Mucosa of descending colon (tissue), 3 donors: ENCODE data around the gene TFCP2. TPM values are rescaled to one million over a fixed set of nuclear protein-coding genes. Genes with fewer than 3 reads are reported as not detected.
"Not testable (repeated sequence)": the region's sequence is repeated elsewhere in the genome, so short reads cannot be mapped to it uniquely, and the experiment has no call there.

Experiments used
- ATAC-seq: fragments of 200-7000 bp; cut with Tn5 transposase; one replicate; pipeline ENCODE4 v1.9.1; 2020; ENCODE audit warnings: mild to moderate bottlenecking, moderate library complexity
- DNase-seq, 3 donors: peaks; one replicate each; pipeline ENCODE4 v3.0.0-alpha.2; 2020
- H3K36me3 ChIP-seq: fragments of 200-600 bp; one replicate; pipeline ENCODE4 v1.8.0; 2021; ENCODE audit warnings: low read depth, mild to moderate bottlenecking
- H3K4me1 ChIP-seq: fragments of 200-600 bp; one replicate; pipeline ENCODE4 v1.8.0; 2021; ENCODE audit warnings: low read depth, mild to moderate bottlenecking
- H3K4me3 ChIP-seq: fragments of 200-600 bp; one replicate; pipeline ENCODE4 v1.8.0; 2021; ENCODE audit warnings: mild to moderate bottlenecking
- H3K9me3 ChIP-seq: fragments of 200-600 bp; one replicate; pipeline ENCODE4 v1.8.0; 2021; ENCODE audit warnings: mild to moderate bottlenecking
- intact Hi-C, 2 donors: fragments of 100-400 bp; cut with DNase I in 1 of 2; cut with micrococcal nuclease in 1 of 2; formaldehyde crosslinking; loops; one replicate each; pipeline versions ENCODE4 v1.11.0 to v1.11.1; 2022; cut with DNase I, micrococcal nuclease
- long read RNA-seq, 2 donors: library from polyadenylated mRNA; unstranded; transcript quantifications; one replicate each; pipeline ENCODE4 v2.0.0, GENCODE V29; 2019 to 2021
- total RNA-seq, 3 donors: library from RNA; stranded (reverse); fragmentation: NEBNext Ultra II Directional in 2 of 3; extraction: Animal tissue kit (Norgen Biotek cat#: 25700) in 2 of 3; gene quantifications; one replicate each; pipeline versions ENCODE4 v1.2.1 to v1.2.4, GENCODE V29; 2021 to 2023
- TF ChIP-seq, protein P1 (sequence below): fragments of 200-600 bp; IDR thresholded peaks from one replicate; pipeline ENCODE4 v1.8.0; 2022; ENCODE audit warnings: antibody characterized with exemption, mild to moderate bottlenecking
- donor health status: DM: no; HTN: no; CAD: no; lungs with moderate emphysema.
- donor health status: DM: no; HTN: no; CAD: no.
- donor health status: DM: no; HTN: yes; CAD: no.

The TFCP2 gene, protein sequence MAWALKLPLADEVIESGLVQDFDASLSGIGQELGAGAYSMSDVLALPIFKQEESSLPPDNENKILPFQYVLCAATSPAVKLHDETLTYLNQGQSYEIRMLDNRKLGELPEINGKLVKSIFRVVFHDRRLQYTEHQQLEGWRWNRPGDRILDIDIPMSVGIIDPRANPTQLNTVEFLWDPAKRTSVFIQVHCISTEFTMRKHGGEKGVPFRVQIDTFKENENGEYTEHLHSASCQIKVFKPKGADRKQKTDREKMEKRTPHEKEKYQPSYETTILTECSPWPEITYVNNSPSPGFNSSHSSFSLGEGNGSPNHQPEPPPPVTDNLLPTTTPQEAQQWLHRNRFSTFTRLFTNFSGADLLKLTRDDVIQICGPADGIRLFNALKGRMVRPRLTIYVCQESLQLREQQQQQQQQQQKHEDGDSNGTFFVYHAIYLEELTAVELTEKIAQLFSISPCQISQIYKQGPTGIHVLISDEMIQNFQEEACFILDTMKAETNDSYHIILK
- total RNA-seq: 10 to 100 TPM; 28.3 to 31.4 (median 28.4) TPM
- long read RNA-seq, donor 1, transcript TFCP2-201 (15 exons, 3,546 nt): major isoform, 7 of 13 reads
- long read RNA-seq, donor 1, partial matches to known transcripts: 2 of 13 reads
- long read RNA-seq, donor 1, other reads (novel, unspliced or antisense): 4 of 13 reads
- long read RNA-seq, donor 2, partial matches to known transcripts: 2 of 3 reads
- long read RNA-seq, donor 2, other reads (novel, unspliced or antisense): 1 of 3 reads

DNA sequence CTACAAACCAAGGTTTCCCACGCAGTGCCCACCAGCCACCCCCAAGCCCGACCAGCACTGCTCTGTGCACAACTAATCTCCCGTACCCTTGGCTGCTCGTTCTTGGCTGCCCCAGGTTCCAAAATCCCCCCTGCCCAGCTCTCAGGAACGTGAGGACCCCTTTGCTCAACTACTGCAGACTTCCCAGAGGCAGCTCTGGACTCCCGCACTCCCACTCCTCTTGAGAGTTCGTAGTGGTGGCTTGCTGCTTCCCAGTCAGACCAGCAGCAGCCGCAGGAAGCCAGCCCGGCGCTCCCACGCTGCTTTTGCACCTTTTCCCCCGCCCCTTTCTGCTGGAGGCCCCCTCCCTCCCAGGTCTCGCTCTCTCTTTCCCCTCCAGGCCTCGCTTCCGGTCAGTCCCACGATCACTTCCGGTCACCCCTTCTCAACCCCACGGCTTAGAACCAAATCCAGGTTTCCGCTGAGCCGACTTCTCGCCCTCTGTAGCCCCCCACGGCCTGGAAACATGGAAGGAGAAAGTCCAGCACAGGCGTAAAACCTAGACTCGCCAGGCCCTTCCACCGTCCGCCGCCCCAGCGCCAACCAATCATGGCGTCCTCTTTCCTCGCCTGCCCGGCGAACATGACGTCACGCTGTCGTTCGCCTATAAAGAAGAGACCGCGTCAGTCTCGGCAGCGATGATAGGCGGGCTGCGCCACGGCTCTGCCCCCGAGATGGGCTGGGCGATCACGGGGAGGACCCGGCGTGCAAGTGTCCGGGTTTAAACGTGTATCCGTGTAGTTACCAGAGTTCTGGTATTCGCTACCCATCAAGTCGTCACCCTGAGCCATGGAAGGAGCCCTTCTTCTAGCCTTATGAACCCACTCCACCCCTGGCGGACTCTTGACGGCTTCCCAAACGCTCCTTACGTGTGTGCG, at the start of gene TFCP2:
Gene TFCP2 (minus strand): TSS at position 621 of the 917 bp plus-strand sequence. CDS start 713 bp downstream, outside the sequence.
- H3K4me1 ChIP-seq: peaks cover 18% of the 10 kb centered on the region
- ATAC-seq: peak; percentile 98
- peak within 1 kb of the TSS; percentile 61 for H3K4me3 ChIP-seq
- intact Hi-C loops: no loop called here
- no peaks in the 10 kb centered on the region for H3K36me3 ChIP-seq
- H3K9me3 ChIP-seq: no peaks in the 10 kb centered on the region
- TF ChIP-seq, protein P1, sequence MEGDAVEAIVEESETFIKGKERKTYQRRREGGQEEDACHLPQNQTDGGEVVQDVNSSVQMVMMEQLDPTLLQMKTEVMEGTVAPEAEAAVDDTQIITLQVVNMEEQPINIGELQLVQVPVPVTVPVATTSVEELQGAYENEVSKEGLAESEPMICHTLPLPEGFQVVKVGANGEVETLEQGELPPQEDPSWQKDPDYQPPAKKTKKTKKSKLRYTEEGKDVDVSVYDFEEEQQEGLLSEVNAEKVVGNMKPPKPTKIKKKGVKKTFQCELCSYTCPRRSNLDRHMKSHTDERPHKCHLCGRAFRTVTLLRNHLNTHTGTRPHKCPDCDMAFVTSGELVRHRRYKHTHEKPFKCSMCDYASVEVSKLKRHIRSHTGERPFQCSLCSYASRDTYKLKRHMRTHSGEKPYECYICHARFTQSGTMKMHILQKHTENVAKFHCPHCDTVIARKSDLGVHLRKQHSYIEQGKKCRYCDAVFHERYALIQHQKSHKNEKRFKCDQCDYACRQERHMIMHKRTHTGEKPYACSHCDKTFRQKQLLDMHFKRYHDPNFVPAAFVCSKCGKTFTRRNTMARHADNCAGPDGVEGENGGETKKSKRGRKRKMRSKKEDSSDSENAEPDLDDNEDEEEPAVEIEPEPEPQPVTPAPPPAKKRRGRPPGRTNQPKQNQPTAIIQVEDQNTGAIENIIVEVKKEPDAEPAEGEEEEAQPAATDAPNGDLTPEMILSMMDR: no peak
- DNase-seq: peak; percentile 97 to 98 (median 97)

DNA sequence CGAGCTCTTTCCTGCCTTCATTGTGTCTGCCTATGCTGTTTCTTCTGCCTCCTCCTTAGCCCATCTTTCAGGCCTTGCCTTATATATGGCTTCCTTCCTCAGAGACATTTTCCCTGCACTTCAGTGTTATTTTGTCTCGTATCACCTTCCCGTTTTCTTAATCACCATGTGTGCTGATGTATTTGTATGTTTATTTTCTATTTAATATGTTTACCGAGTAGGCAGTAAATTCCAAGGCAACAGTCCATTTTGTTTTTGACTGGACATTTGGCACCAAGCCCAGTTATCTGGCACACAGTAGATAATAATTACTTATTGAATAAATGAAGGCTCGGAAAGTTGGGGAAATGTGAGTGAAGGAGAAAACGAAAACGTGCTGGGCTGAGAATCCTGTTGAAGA, 49.5 kb upstream of the TFCP2 start:
- ATAC-seq: no peak
- Histone ChIP-seq H3K9me3 (no peaks in the 10 kb centered on the region), H3K4me1 (peaks cover 12% of the 10 kb centered on the region), H3K4me3 (no peak overlapping the region), H3K36me3 (no peaks in the 10 kb centered on the region)
- TF ChIP-seq, protein P1: no peak
- intact Hi-C loops: no loop called here
- DNase-seq: no peak

DNA sequence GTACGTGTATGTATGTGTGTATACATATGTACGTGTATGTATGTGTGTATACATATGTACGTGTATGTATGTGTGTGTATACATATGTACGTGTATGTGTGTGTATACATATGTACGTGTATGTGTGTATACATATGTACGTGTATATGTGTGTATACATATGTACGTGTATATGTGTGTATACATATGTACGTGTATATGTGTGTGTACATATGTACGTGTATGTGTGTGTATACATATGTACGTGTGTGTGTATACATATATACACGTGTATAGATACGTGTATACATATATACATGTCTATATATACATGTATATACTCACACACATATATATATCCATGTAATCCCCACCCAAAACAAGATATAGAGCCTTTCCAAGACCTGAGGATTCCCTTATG, 46.9 kb upstream of the TFCP2 start:
- H3K36me3 ChIP-seq, intact Hi-C loops: not testable (repeated sequence)

DNA sequence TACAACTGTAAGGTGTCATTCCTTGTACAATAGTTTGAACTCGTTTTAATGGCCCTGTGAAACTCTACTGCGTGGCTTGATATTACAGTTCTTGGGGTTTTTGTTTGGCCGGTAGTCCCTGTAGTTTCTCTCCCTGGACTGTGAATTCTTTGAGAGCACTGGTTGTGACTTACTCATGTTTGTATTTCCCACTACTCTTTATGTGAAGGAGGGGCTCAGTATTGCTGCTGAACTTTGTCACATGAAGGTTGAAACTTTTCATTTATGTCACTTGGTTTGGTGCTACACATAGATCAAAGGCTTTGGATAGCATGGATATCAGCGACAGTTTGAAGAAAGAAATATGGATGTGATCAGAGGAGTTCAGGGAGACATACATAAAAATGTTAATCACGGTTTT, 46.4 kb upstream of the TFCP2 start:
- H3K36me3 ChIP-seq: no peaks in the 10 kb centered on the region
- ATAC-seq (no peak), DNase-seq (no peak)
- H3K4me3 ChIP-seq: no peak overlapping the region
- H3K9me3 ChIP-seq: no peaks in the 10 kb centered on the region
- TF ChIP-seq, protein P1: no peak
- intact Hi-C loops: no loop called here
- H3K4me1 ChIP-seq: peaks cover 12% of the 10 kb centered on the region

More for the DNA sequence above, 46.9 kb upstream of the TFCP2 start:
- H3K9me3 ChIP-seq, ATAC-seq, DNase-seq, H3K4me3 ChIP-seq: not testable (repeated sequence)
- H3K4me1 ChIP-seq: peaks cover 12% of the 10 kb centered on the region

DNA sequence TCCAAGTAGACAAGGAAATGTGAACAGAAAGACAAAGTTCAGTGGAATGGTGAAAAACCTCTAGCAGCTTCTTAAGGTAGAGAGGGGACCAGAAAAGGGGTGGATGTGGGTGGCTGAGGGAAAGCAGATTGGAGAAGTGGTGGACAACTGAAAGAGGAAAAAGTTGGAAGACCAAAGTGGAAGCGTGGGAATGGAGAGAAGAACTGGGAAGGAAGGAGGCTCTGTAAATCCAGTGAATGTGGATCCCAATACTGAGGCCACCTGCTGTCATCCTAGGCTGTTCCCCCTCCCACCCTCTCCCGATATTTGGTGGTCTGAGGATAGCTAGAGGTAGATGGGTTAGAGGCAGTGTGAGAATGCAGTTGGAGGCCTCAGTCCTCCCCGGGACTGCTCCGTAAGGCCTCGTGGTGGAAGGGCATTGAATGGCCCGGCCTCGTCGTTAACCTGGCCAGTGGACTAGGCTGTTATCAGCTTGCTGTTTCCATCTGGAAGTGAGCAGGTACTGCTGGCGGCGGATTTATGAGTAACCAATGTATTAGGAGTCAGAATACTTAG, 45.7 kb upstream of the TFCP2 start:
- H3K4me1 ChIP-seq: peaks cover 12% of the 10 kb centered on the region
- H3K36me3 ChIP-seq: no peaks in the 10 kb centered on the region
- TF ChIP-seq, protein P1: no peak
- intact Hi-C loops: no loop called here
- ATAC-seq (peak; percentile 59), DNase-seq (peak in 2 of 3 donors; percentile 28 to 53)
- H3K9me3 ChIP-seq: no peaks in the 10 kb centered on the region
- H3K4me3 ChIP-seq: peak overlapping the region; percentile 40
